ENCODE measurements around the gene HSD17B4.
"Not testable (repeated sequence)": the region's sequence is repeated elsewhere in the genome, so short reads cannot be mapped to it uniquely, and the experiment has no call there.

The HSD17B4 gene

DNA sequence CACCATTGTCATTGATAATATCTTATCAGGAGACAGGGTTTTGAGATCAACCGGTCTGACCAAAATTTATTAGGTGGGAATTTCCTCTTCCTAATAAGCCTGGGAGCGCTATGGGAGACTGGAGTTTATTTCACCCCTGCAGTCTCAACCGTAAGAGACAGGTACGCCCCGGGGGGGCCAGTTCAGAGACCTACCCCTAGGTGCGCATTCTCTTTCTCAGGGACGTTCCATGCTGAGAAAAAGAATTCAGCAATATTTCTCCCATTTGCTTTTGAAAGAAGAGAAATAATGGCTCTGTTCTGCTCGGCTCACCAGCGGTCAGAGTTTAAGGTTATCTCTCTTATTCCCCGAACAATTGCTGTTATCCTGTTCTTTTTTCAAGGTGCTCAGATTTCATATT lies 28.3 kb downstream of the HSD17B4 start:
- not testable (repeated sequence) for DNase-seq

DNA sequence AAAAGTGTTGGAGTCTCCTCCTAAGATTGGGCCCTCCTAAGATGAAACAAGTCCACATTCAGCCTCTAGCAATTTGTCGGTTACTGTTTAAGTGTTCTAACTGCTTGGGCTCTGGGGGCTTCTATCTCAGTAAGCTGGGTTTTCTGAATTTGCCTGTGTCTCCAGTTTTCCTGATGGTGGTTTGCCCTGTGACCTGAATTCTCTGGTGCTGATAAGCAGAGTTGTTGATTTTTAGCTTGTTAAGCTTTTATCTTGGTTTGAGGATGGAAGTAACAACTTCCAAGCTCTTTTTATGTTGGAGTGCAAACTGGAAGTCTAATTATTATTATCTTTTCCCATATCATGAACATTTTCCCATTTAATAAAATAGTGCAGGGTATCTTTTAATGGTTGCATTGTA lies 30.9 kb downstream of the HSD17B4 start:
- no peak for DNase-seq

DNA sequence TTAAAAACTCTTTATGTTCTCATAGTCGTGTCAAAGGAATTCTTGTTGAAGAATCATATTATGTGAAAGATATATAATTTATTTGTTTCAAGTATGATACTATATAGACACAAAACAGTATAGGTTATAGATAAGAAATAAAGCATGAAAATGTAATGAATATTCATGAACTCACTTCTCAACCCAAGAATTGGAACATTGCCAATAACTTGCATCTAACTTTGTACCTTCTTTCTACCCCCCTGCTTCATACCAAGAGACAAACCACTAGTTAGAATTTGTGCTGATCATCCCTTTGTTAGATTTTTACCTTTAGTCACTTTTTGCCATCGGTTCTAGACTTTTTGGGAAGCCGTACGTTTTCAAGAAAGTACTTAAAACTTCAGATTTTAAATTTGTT lies 32.6 kb downstream of the HSD17B4 start:
- no peak for DNase-seq

DNA sequence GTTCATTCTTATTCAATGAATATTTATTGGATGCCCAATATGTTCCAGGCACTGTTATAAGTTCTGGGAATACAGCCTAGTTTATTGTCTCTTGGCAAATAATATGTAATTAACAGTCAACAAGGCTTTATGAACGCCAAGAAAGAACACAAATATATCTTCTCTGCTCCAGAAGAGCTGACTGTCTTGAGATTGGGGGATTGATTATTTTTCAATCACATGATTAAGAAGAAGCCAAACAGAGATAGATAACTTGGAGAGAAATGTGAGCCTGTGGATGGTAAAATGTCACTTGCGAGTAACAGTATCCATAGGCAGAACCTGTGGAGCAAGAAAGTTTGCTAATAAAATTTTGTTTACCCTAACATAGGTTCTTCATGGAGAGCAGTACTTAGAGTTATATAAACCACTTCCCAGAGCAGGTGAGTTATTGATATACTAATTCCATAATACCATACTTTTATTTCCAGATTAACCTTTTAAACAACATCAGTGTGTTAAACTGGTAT lies 49.4 kb downstream of the HSD17B4 start:
- DNase-seq, result no peak

DNA sequence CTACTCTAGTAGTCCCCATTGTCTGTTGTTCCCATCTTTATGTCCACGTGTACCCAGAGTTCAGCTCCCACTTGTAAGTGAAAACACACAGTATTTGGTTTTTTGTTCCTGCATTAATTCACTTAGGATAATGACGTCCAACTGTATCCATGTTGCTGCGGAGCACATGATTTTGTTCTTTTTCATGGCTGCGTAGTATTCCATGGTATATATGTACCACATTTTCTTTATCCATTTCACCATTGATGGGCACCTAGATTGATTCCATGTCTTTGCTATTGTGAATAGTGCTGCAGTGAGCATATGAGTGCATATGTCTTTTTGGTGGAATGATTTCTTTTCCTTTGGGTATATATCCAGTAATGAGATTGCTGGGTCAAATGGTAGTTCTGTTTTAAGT lies 51.6 kb downstream of the HSD17B4 start:
- DNase-seq, result not testable (repeated sequence)

DNA sequence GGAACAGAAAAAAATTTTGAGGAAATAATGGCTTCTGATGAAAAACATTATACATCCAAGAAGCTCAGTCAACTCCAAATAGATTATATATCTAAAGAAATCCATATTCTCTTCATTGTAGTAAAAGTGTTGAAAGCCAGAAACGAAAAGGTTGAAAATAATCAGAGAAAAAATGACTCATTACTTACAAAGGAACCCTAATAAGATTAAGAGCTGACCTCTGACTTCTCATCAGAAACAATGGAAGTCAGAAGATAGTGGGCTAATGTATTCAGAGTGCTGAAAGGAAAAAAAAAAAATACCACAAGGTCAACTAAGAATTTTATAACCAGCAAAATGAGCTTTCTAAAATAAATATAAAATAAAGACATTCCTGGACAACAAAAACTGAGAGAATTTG lies 60.0 kb downstream of the HSD17B4 start:
- DNase-seq, result no peak

DNA sequence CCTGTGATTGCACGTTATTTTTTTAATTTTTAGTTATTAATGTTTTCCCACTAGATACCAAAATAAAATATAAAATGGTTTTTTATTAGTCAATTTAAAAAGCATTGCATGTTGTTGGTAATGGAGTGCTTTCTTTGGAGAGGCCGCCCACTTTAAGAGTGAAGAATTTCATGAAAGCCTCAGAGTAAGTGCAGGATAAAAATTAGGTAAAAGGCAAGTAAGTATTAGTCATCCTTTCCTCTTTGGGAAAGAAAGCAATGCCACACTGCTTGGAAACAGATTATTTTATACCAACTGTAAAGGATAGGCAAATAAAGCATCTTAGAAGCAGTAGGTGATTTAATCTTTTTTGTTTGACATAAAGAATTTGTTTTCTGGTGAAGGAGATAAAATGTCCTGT lies 62.9 kb downstream of the HSD17B4 start:
- no peak for DNase-seq

DNA sequence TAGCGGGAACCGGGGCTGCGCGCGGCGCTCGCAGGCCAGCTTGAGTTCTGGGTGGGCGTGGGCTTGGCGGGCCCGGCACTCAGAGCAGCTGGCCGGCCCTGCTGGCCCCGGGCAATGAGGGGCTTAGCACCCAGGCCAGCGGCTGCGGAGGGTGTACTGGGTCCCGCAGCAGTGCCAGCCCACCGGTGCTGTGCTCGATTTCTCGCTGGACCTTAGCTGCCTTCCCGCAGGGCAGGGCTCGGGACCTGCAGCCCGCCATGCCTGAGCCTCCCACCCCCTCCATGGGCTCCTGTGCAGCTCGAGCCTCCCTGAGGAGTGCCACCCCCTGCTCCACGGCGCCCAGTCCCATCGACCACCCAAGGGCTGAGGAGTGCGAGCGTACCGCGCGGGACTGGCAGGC lies 64.8 kb downstream of the HSD17B4 start:
- DNase-seq, result not testable (repeated sequence)

DNA sequence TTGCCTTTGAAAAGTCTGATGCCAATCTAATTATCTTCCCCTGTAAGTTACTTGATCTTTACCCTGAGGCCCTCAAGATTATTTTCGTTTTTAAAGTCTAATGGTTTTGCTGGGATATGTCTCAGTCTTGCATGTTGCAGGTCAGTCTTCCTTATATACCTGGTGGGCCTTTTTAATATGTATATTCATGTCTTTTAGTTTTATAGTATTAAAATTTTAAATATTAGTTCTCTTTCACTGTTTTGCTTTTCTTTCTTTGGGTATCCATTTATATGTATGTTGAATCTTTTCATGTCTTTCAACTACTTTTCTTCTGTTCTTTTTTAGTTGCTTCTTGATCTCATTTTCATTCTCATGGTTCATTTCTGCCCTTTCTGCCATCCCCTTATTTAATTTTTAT lies 68.9 kb downstream of the HSD17B4 start:
- no peak for DNase-seq

DNA sequence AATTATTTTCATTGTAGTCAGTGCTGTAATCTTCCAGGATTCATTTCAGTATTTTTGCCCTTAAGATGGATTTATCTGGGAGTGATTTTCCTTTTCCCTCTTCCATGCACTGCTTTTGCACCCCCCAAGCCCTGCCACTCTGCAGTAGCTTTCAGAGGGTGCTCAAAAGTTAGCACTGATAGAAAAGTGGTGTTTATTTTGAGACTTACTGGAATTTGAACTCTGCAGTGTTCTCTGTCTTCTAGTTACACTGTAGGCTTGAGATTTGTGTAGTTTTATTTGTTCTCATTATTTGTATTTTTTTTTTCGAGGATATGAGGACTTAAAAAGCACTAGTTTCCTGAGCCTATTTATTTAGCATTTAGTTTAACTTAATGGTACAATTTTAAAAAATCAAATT lies 70.5 kb downstream of the HSD17B4 start:
- DNase-seq, result no peak

DNA sequence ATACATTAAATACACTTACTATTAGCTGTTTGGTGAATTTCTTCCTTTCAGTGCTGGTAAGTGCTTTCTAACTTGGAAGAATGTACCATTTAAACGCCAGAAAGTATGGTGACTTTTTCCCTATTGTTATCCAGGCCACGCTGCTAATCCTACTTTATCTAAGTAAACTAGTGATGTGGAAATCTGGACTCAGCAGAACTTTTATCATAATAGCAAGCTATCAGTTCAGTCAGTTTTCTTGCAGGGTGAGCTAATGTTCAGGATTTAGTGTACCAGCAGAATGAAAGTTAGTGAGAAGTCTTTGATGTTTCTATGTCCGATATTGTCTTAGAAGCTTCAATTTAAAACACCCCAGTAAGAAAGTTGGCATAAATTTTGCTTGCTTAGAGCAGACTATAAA lies 72.2 kb downstream of the HSD17B4 start:
- DNase-seq, result no peak

DNA sequence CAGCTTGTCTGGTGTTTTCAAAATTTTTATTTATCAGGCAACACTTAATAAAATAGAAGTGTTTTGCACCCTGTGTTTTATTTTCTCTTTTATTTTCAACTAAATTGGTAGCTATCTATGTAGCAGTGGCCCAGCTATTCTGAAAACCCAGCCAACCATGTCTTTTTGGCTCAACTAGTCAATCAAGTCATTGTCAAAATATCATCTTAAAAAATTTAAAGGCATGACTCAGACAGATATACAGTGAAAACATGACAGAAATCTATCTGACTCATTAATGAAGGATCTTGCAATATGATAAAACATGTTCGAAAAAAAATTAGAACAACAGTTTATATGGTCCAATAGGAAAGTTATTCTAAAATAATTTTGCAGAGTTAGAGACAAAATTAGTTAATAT lies 75.1 kb downstream of the HSD17B4 start:
- no peak for DNase-seq

DNA sequence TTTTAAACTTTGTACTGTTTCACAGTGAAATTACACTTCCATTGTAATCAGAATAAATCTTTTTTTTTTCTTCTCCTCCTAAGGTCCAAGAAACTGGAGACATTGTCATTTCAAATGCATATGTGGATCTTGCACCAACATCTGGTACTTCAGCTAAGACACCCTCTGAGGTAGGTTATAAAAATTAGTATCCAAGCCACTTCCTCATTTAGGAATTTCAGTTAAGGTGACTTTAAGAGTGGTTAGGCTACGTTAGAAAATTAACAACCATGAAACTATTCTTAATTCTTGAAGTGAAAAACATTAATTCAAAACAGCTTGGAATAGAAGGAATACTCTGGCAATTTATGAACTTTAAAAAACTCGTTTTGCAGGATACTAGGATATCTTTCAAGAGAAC lies 77.5 kb downstream of the HSD17B4 start:
- DNase-seq, result no peak

DNA sequence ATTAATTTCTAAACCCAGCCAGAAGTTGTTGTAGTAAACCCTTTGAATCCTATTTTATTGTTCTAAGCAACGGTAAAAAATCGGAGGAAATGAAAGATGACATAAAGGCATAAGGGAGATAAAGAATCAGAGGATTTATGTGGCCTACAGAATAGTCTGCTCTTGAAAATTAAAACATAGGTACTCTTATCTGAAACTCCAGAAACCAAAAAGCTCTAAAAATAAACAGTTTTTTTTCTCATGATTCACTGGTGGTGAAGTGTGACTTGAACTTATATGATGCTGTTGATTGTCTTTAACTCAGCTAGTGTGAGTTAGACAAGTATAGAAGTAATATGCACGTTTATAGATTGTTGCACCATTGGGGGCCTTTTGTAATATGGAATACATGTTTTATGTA lies 80.3 kb downstream of the HSD17B4 start:
- DNase-seq, result no peak

DNA sequence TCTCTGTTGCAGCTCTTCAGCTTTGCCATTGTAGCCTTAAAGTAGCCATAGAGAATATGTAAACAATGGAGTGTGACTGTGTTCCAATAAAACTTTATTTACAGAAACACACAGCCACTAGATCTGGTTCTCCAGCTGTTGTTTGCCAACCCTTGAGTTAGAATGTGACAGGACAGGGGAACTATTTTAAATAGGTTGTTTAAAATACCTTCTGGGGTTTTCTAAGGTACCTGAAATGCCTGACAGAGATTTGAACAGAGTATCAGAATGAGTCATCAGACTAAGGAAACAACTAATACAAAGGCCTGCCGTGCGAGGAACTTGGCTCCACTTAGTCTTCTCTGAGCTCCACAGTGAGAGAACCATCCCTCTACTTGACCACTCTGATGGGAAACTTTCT lies 85.4 kb downstream of the HSD17B4 start:
- DNase-seq, result no peak

DNA sequence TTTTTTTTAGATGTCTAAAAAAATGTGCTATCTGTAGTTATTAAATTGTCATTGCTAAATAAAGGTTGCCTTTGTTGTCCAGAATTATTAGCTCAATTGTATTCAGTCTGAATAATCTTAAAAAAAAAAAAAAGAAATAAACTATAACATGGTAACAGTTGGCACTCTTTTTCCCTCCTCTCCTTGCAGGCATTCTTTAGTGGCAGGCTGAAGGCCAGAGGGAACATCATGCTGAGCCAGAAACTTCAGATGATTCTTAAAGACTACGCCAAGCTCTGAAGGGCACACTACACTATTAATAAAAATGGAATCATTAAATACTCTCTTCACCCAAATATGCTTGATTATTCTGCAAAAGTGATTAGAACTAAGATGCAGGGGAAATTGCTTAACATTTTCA lies 89.4 kb downstream of the HSD17B4 start:
- no peak for DNase-seq

DNA sequence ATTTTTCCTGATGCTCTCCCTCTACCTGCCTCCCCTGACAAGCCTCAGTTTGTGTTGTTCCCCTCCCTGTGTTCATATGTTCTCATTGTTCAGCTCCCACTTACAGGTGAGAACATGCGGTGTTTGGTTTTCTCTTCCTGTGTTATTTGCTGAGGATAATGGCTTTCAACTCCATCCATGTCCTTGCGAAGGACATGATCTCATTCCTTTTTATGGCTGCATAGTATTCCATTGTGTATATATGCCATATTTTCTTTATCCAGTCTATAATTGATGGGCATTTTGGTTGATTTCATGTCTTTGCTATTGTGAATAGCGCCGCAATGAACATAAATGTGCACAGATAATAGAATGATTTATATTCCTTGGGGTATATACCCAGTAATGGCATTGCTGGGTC lies 99.5 kb downstream of the HSD17B4 start:
- no peak for DNase-seq

DNA sequence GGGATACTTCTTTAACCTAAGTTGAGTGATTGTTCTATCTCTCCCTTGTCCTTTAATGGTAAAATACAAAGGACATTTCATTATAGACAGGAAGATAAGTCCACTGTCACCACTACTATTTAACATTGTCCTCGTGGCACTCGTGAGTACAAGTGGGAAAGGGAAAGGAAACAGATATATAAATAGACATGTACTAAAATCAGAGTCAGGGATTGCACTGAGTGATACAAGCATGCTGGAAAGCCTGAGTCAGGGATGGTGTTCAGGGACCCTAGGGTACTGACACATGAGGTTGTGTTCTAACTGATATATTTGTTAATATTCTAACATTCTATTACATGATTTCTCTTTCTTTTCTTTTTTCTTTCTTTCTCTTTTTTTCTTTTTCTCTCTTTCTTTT lies 102.3 kb downstream of the HSD17B4 start:
- no peak for DNase-seq

DNA sequence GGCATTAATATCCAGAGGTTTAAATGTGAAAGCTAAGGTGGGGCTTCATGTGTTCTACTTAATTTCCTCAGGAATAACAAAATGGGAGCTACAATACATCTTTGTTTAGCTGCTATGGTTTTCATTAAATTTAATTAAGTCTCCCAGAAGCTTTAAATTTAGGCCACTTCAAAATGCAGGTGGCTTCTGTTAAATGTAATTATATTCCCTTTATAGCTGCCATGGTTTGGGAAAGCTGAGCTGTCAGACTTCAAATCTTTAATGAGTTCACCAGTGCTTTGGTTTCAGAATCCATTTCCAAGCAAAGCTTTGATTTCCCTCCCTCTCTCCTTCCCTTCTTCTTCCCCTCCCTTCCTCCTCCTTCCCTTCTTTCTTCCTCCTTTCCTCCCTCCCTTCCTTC lies 118.6 kb downstream of the HSD17B4 start:
- DNase-seq, result no peak

DNA sequence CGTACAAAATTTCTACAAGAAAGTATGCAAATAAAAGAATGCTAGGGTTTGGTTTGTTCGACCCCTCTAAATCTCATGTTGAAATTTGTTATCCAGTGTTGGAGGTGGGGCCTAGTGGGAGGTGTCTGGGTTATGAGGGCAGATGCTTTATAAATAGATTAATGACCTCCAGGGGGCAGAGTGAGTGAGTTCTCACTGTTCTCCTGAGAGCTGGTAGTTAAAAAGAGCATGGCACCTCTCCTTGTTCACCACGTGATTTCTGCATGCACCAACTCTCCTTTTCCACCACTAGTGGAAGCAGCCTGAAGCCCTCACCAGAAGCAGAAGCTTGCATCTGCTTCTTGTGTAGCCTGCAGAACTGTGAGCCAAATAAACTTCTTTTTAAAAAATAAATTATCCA lies 126.6 kb downstream of the HSD17B4 start:
- no peak for DNase-seq

DNA sequence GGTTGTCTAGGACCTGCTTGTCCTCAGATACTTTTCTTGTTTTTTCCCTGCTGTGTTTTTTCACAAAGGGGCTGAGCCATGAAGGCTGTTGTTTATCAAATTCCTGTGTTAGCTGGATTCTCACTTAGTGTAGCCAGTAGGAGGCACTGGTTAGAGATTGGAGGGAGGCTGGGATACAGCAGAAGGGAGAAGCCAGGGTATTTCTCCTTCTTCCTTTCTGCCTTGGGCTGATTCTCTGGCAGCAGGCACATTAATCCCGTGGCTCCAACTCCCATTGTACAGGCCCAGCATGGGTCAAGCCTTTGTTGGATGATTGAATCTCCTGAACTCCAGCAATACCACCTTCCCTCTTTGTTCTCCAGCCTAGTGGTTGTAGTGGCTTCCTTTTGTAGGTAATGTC lies 130.7 kb downstream of the HSD17B4 start:
- no peak for DNase-seq

DNA sequence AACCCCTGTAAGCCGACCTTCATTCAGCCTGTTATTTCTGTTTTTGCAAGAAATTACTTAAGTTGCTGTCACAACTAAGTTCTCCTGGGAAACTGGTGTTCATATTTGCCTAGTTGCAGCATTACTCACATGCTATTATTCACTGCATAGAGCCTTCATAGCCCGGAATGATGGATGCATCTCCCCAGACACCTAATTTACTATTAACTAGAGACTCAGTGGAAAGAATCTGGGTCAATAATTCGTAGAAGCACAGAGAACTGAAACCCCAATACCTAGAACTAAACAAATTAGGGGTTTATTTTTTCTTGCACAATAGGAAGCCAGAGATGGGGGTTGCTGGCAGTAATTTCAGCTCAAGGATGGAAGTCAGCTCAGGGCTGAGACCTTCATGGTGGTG lies 131.4 kb downstream of the HSD17B4 start:
- no peak for DNase-seq

Data from activated CD4-positive, CD25-positive, alpha-beta regulatory T cell treated with anti-CD3 and anti-CD28 coated beads, Interleukin-2, amount 50 U/mL, for 72 hours (primary cell).